Dedifferentiated amniotic fluid mesenchymal stem cell (primary cell): Measurements from ENCODE around the gene RHOU.
"Not testable (repeated sequence)": the region's sequence is repeated elsewhere in the genome, so short reads cannot be mapped to it uniquely, and the experiment has no call there.

Source experiments
- DNase-seq: peaks from one replicate; pipeline ENCODE4 v3.0.0-alpha.2; 2016; ENCODE audit errors: extremely low spot score

Gene RHOU

DNA sequence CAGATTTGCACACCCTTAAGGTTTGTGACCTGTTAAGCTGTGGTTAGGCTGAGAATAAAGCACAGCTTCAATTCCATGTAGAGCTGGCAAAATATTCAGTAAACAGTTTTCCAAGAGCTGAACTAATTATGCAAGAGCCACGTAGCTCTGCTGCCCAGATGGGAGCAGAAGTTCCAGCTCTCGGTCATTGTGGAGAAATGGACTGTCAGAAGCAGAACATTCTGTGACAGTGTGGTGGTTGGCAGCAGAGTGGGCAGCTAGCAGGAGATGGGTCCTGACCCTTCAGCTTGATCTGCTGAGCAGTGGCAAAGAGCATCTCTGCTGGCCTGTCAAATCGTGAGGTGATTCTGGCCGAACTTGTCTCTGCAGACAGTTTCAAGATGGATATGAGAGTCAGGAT, 23.2 kb downstream of the RHOU start:
- no peak for DNase-seq

DNA sequence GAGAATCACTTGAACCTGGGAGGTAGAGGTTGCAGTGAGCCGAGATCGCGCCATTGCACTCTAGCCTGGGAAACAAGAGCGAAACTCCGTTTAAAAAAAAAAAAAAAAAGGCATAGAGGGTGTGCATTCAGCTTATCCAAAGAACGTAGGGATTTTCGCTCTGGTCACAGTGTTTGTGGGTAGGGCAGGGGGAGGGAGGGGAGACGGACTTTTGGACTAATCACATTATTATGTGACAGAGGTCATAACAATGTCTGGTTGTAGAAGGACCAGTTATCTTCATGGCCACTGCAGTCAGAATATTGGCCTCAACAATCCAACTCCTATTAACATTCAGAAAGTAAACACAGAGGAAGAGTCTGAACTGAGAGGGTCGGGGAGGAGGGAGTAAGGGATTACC, 25.7 kb downstream of the RHOU start:
- DNase-seq, result no peak

DNA sequence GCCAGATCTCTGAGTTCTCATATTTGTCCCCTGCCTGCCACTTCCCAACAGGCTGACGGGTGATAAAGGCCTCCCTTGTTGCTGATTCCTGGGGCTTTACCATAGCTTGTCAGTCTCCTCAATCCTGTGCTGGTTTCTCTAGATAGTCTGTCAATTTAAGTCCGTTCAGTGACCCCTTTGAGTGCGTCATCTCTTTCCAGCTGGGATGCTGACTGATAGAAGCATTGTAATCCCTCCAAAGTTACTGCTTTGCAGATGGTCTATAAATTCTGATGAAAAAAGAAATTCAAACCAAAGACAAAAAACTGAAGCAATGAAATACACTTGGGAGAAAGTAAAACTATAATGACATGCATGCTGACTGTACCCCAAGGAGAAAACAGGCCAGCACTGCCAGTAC, 28.3 kb downstream of the RHOU start:
- no peak for DNase-seq

DNA sequence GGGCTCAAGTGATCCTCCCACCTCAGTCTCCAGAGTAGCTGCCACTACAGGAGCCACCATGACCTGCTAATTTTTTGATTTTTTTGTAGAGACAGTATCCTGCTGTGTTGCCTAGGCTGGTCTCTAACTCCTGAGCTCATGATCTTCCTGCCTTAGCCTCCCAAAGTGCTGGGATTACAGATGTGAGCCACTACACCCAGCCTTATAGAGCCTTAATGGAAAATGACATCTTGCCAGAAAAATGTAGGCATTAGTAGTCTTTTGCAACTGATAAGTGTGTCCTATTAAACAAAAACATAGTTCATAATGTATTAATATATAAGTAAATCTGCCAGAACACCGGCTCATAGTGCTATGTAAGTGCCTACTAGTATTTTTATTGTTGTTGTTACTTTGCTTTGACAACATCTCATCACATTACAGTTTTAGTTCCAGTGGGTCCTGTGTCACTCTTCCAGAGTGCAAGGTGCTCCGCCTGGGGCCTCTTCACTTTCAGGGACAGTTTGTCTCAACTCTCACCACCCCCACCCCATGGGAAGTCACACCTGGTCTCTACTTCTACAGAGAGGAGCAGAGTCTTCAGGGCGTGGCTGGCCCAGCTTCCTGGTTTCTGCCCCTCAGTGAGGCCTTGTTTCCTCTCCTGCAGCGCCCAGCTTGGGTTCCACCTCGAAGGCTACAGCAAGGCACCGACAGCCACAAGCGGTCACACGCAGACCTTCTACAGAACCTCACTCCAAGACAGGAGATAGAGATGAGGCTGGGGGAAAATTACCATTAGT, 30.1 kb downstream of the RHOU start:
- no peak for DNase-seq

DNA sequence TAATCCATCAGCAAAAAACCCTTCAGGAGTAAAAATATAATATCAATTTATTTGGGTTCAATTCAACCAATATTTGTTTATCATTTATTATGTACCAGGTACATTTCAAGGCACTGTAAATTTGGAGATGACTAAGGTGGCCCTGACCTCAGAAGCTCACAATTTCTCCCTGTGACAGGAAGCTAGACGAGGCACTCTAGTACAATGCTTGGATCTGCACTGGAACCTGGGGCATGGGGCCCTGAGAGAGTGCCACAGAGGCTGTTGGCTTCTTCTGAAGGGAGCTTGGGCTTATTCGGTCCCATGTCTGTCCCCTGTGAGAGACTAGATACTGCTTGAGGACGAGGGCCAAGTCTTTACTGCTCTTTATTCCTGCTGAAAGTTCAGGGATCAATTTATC, 31.5 kb downstream of the RHOU start:
- DNase-seq, result no peak

DNA sequence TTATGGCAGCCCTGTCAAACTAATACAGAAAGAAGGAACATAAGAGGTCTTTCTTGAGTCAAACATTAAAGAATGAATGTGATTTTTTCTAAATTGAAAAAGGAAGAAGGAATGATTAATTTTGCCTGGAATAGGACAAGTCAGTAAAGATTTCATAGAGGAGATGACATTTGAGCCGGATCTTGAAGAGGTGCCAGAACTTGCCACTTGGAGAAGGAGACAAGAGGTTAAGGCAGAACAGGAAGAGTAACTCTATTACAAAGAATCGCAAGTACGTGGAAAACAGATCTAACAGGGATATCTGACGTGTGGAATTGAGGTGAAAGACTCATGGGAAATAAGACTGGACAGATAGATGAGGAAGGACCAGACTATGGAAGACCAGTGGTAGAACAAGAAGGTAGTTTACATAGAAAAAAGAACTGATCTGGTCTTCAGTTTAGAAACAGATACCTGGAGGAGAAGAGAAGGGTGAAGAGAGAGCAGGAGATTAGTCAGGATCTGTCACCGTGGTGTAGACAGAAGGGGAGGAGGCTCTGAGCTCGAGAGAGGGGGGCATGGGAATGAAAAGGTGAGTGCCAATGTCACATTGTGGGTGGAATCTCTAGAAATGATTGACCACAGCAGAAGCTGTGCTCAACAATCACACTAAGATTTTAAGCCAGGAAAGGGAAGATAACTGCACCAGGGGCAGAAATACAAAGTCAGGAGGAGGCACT, 32.5 kb downstream of the RHOU start:
- no peak for DNase-seq

DNA sequence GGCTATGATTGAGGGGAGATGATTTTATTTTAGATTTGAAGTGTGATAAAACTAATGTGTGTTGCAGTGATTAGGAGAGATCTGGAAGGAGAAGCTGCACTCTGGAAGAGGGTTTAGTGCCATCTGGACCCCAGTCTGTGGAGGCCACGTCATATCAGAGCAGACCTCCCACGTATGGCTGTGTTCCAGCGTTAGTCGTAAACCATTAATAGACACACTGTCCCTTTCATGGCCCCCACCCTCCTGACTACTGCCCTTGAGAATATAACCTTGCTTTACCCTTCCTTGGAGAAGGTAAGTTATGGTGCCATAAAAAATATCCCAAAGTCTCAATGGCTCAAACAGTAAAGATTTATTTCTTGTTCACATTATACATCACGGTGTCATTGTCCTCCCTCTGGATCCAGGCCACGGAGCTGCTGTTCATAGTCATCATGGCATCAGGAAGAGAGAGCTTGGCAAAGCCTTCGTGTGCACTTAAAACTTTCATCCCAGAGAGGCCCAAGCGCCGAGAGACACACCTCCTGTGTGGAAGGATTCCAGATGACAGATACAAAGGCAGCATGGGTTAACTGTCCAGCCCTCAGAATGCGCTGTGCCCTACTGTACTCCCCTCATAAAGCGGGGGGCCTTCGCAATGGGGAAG, 33.2 kb downstream of the RHOU start:
- DNase-seq, result no peak

DNA sequence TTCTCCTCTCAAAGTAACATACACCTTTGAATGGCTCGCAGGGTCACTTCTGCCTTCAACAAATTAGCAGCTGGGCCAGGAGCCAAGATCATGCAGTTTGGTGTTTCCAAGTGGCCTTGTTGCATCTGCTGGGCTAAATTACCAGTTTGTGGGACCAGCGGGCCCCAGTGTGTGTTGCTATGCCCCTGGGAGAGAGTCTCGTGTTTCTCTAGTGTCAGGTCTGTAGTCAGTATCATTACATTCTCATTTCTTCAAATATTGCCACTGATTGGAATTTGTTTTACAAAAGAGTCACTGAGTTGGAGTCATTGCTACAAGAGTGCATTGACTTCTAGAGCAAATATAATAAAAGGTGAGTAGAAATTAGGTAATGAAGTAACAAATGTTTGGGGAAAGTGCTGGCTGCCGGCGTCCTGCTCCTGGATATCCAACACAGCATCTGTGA, 35.5 kb downstream of the RHOU start:
- no peak for DNase-seq

DNA sequence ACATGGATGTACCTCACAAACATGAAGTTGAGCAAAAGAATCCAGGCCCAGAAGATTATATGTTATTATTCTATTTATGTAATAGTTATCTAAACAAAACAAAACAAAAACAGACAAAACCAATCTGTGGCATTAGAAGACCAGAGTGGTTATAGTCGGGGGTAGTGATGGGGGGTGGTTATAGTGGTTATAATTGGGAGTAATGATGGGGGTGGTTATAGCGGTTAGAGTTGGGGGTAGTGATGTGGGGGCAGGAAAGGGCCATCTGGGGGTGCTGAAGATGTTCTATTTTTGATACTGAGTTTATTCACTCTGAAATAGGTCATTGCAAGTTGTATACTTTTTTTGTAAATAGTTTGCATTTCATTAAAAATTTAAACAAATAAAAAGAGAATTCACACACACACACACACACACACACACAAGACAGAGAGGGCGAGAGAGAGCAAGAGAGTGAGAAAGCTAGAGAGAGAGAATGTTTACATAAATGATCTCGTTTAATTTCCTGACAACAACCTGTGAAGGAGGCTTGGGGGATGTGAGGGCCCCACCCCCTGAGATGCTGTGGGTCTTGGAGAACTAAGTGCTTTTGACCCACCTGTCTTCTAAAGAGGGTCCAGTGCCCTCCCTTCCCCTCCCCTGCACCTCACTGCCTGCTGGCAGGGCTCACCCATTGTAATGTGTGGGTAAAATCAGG, 37.4 kb downstream of the RHOU start:
- DNase-seq, result no peak

DNA sequence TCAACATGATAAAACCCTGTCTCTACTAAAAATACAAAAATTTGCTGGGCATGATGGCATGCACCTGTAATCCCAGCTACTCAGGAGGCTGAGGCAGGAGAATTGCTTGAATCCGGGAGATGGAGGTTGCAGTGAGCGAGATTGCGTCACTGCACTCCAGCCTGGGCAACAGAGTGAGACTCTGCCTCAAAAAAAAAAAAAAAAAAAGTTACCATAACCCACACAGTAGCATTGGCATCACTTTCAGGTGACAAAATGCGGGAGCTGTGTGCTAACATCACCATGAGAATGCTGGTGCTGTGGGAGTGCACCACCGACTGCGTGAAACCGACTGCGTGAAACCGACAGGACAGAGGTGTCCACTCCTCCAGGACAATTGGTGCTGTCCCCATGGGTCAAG, 40.7 kb downstream of the RHOU start:
- not testable (repeated sequence) for DNase-seq

DNA sequence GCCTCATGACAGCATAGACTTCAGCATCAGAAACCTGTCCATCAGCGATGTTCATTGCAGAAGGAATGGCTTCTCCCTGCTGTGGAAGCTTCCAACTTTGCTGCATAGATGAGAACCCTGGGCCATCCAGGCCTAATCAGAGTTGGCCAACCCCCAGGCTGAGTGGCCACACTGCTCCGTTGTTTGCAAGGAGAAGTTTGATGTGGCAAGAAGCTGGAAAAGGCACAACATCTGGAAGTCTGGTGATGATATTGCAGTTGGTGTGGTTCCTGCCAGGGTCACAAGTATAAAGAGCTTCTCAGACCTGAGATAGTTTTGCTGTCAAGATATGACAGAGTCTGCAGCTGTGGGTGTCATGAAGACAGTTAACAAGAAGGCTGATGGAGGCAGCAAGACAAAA, 41.2 kb downstream of the RHOU start:
- no peak for DNase-seq

DNA sequence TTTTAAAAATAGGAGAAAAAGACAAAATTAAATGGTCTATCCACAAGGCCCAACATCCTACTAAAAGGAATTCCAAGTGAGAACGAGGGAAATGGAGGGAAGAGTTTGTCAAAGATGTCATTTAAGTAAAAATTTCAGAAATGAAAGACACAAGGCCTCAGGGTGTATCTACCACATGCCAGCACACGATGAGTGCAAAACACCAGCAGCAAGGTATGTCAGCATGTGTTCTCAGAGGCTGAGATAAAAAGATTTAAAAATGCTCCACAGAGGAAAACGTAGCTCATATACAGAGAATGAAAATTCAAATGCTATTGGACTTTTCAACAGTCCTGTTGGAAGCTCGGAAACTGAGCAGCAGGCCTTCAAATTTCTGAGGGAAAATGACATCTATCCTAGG, 42.0 kb downstream of the RHOU start:
- DNase-seq, result no peak

DNA sequence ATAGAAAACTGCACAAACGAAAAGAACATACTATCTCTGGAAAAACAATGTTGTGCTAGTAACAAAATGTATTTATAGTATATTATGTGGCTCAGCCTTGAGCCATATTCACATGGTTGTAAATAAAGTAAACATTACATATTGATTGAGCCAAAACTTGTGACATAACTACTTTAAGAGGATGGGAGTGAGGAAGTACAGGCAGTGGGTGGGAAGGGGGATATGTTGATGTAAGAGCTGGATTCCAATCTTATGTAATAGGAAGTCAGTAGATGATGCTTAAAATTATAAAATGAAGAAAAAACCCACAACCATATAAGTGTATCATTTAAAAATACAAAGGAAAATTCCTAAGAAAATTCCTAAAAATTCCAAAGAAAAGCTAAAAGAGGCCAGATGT, 42.7 kb downstream of the RHOU start:
- DNase-seq, result no peak

DNA sequence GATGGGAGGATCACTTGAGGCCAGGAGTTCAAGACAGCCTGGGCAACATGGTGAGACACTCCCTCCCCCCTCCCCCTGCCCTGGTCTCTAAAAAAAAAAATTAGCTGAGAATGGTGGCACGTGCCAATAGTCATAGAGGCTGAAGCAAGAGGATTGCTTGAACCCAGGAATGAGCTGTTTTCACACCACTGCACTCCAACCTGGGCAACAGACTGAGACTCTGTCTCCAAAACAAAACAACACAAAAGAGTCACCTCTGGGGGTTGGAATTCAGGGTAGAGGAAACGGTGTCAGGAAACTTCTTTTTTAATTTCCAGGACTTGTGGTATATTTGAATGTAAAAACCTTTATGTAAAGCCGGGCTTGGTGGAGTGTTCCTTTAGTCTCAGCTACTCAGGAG, 43.2 kb downstream of the RHOU start:
- no peak for DNase-seq

DNA sequence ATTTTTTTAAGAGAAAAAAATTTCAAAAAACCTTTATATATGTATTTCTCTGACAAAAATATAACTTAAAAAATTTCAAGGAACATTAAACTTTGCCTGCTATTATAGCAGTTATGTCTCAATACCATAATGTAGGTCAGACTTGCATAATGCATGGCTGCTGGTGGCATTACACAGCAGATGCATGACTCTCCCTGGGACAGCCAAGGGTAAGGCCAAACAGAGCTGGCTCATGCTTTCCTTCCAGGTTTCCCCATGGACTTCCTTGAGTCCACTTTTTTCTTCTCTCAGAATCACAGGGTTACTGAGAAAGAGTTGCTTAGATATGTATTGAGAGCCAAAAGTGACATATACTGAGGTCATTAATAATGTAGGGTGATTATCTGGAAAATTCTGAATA, 43.7 kb downstream of the RHOU start:
- DNase-seq, result no peak

DNA sequence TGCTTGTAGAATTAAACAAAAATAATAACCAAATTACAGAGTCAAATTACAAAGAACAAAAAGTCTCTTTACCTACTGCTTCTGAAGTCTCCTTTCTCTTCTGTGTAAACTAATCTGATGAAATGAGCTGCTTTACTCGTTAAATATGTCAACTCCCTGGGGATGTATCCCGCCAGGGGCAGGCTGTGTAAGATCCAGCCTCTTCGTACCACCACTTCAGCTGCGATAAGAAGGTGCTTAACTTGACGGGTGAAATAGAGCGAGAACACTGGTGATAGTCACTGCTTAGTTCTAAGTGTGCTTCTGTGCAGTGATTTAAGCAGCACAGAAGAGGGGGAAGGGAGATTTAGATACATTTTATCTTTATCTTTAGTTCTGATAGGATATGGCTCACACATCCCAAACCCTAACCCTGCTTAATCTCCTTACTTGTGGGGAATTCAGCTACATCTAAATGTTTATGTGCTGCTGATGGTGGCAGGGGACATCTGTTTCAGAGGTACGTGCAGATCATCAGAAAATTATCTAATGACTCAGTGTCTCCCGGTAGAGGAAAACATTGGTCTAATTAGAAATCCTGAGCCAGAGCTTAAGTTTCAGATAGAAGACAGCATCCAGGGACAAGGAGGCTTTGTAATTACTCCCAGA, 46.0 kb downstream of the RHOU start:
- no peak for DNase-seq

DNA sequence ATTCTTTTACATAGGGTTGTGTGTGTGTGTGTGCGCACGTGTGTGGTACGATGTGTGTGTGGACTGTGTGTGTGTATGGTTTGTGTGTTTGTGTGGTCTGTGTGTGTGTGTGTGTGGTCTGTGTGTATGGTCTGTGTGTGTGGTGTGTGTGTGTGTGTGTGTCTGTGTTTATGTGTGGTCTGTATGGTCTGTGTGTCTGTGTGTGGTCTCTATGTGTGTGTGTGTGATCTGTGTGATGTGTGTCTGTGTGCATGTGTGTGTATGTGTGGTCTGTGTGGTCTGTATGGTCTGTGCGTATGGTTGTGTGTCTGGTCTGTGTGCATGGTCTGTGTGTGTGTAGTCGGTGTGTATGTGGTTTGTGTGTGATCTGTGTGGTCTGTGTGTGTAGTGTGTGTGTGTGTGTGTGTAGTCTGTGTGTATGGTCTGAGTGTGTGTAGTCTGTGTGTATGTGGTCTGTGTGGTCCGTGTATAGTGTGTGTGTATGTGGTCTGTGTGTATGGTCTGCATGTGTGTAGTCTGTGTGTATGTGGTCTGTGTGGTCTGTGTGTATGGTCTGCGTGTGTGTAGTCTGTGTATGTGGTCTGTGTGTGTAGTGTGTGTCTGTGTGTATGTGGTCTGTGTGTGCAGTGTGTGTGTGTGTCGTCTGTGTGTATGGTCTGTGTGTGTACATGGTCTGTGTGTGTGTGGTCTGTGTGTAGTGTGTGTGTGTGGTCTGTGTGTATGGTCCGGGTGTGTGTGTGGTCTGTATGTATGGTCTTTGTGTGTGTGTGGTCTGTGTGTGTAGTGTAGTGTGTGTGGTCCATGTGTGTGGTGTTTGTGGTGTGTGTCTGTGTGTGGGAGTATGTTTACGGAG, 46.8 kb downstream of the RHOU start:
- no peak for DNase-seq

DNA sequence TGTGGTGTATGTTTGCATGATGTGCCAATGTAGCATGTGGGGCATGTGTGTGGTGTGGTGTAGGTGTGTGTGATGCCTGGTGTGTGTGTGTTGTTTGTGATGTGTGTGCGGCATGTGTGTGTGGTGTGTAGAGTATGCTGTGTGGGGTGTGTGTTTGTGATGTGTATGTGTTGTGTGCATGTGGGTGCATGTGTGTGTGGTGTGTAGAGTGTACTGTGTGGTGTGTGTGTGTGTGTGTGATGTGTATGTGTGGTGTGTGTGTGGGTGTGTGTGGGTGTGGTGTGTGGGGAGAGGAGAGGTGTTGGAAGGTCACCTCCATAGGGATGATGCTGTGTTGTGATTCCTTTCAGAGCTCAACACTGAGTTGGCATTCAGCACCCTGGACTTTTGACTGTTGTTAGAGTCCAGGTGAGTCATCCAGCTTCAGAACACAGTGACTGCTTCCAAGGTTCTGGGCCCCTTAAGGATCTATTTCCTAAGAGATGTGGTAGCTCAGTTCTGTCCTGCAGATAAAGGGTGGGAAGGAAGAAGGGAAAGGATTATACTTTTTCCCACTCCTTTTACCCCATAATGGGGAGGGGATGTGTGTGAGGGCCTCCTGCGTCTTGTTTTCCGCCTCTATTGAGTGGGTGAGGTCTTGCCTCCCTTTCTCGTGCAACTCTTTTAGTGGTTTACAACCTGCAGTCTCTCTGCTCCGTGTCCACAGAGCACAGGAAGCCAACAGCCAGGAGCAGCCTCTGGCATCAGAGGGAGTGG, 47.6 kb downstream of the RHOU start:
- no peak for DNase-seq

DNA sequence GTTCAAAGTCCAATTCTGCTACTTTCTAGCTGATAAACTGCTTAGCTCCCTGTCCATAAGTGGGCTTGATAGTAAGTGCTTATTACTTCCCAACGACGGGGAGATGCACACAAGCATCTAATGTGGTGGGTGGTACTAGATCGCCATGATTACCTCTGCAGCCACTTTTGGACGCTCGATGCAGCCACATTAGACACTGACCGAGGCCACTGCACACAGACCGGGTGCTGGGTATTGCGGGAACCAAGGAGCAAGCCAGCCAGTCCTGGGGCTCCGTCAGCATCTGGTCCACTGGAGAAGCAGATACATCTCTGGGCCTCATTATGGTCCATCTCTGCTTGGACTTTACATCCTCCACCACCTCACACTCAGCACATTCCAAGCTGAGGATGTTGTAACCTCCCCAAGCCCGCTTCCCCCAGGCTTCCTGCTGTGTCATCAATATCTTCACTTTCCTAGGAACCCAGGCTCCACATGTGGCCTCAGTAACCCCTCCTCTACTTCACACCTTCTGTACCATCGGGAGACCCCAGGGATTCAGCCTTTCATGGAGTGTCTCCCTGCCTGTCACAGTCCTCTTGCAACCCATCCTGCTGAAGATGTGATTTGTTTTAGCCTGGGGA, 48.2 kb downstream of the RHOU start:
- DNase-seq, result no peak

DNA sequence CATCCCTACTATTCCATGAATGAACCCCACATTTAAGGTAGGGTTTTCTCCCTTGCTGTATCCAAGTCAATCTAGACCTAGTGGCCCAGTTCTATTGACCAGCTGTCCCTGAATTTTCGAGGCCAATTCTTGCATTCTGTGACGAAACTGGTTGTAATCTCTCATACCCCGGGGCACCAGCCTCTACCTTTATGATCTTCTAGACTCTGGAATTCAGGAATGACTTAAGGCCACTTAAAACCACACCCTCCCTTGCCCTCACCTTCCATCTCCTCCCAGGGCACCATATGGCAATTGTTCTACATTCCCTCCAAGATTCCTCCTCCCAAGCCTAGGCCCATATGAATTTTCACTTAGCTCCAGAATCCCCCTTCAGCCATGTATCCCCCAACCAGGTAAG, 48.9 kb downstream of the RHOU start:
- no peak for DNase-seq
